Measurements from ENCODE around the gene GOLGA8N. TPM values are rescaled to one million over a fixed set of nuclear protein-coding genes. Genes with fewer than 3 reads are reported as not detected.

GOLGA8N gene
- total and polyA plus RNA-seq, 2 of the 8 experiments (the other 6 are each of a cell fraction or from before 2014, with no cell fraction given): 0.54 to 0.99 TPM

DNA sequence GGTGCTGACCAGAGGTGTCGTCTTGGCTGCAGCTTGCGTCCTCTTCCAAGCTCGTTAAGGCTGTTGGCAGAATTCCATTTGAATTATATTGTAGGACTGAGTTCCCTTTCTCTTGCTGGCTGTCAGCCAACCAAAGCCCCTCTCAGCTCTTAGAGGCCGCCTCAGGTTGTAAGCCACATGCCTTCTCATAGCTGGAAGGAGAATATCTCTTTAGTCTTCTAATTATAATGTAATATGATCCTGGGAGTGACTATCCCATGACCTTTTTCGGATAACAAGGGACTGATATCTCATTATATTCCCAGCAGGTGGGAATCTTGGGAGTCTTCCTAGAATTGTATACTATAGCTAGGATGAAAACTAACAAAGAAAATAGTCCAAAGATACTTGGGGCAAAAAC lies 53.0 kb downstream of the GOLGA8N start (continued):
- TF ChIP-seq, protein P1, sequence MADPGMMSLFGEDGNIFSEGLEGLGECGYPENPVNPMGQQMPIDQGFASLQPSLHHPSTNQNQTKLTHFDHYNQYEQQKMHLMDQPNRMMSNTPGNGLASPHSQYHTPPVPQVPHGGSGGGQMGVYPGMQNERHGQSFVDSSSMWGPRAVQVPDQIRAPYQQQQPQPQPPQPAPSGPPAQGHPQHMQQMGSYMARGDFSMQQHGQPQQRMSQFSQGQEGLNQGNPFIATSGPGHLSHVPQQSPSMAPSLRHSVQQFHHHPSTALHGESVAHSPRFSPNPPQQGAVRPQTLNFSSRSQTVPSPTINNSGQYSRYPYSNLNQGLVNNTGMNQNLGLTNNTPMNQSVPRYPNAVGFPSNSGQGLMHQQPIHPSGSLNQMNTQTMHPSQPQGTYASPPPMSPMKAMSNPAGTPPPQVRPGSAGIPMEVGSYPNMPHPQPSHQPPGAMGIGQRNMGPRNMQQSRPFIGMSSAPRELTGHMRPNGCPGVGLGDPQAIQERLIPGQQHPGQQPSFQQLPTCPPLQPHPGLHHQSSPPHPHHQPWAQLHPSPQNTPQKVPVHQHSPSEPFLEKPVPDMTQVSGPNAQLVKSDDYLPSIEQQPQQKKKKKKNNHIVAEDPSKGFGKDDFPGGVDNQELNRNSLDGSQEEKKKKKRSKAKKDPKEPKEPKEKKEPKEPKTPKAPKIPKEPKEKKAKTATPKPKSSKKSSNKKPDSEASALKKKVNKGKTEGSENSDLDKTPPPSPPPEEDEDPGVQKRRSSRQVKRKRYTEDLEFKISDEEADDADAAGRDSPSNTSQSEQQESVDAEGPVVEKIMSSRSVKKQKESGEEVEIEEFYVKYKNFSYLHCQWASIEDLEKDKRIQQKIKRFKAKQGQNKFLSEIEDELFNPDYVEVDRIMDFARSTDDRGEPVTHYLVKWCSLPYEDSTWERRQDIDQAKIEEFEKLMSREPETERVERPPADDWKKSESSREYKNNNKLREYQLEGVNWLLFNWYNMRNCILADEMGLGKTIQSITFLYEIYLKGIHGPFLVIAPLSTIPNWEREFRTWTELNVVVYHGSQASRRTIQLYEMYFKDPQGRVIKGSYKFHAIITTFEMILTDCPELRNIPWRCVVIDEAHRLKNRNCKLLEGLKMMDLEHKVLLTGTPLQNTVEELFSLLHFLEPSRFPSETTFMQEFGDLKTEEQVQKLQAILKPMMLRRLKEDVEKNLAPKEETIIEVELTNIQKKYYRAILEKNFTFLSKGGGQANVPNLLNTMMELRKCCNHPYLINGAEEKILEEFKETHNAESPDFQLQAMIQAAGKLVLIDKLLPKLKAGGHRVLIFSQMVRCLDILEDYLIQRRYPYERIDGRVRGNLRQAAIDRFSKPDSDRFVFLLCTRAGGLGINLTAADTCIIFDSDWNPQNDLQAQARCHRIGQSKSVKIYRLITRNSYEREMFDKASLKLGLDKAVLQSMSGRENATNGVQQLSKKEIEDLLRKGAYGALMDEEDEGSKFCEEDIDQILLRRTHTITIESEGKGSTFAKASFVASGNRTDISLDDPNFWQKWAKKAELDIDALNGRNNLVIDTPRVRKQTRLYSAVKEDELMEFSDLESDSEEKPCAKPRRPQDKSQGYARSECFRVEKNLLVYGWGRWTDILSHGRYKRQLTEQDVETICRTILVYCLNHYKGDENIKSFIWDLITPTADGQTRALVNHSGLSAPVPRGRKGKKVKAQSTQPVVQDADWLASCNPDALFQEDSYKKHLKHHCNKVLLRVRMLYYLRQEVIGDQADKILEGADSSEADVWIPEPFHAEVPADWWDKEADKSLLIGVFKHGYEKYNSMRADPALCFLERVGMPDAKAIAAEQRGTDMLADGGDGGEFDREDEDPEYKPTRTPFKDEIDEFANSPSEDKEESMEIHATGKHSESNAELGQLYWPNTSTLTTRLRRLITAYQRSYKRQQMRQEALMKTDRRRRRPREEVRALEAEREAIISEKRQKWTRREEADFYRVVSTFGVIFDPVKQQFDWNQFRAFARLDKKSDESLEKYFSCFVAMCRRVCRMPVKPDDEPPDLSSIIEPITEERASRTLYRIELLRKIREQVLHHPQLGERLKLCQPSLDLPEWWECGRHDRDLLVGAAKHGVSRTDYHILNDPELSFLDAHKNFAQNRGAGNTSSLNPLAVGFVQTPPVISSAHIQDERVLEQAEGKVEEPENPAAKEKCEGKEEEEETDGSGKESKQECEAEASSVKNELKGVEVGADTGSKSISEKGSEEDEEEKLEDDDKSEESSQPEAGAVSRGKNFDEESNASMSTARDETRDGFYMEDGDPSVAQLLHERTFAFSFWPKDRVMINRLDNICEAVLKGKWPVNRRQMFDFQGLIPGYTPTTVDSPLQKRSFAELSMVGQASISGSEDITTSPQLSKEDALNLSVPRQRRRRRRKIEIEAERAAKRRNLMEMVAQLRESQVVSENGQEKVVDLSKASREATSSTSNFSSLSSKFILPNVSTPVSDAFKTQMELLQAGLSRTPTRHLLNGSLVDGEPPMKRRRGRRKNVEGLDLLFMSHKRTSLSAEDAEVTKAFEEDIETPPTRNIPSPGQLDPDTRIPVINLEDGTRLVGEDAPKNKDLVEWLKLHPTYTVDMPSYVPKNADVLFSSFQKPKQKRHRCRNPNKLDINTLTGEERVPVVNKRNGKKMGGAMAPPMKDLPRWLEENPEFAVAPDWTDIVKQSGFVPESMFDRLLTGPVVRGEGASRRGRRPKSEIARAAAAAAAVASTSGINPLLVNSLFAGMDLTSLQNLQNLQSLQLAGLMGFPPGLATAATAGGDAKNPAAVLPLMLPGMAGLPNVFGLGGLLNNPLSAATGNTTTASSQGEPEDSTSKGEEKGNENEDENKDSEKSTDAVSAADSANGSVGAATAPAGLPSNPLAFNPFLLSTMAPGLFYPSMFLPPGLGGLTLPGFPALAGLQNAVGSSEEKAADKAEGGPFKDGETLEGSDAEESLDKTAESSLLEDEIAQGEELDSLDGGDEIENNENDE (IDR thresholded peaks at IDR 0.05; ENCODE audit: insufficient replicate concordance, low read length): no peak
- TF ChIP-seq TAF1 (IDR thresholded peaks at IDR 0.05; ENCODE audit: low read depth, low read length): no peak
- no peak for TF ChIP-seq POU5F1 (IDR thresholded peaks at IDR 0.05; ENCODE audit: low read depth, low read length)
- TF ChIP-seq BACH1 (IDR thresholded peaks at IDR 0.05; ENCODE audit: low read length): no peak
- TF ChIP-seq TAF7 (optimal IDR thresholded peaks at IDR 0.05; ENCODE audit: borderline replicate concordance, low read depth, low read length): no peak
- no peak for TF ChIP-seq ASH2L (IDR thresholded peaks at IDR 0.05; ENCODE audit: low read length)

Measured in H1 (cell line).